Activated effector memory CD4-positive, alpha-beta T cell treated with Interleukin-2 at 50 U/mL for 16 hours (primary cell): ENCODE measurements around the gene FAM227A.

ENCODE experiments used
- DNase-seq: peaks from one replicate; pipeline ENCODE4 v3.0.0-alpha.2; 2020

FAM227A gene

GRCh38 chr22:38656256-38657044, at the start of gene FAM227A, which contains the start of gene CBY1:
TSS of gene FAM227A (minus strand) at chr22:38656392. CDS start at chr22:38650168, 6,224 bp downstream.
TSS of gene CBY1 (plus strand) at chr22:38656638. CDS start at chr22:38668055, 11,417 bp downstream.
- DNase-seq: peak; percentile 81

GRCh38 chr22:38705235-38706100, 49.3 kb upstream of the FAM227A start, which contains the start of gene GTPBP1:
TSS of gene GTPBP1 (plus strand) at chr22:38705944. CDS start at chr22:38705956, 12 bp downstream.
- DNase-seq: peak; percentile 94

GRCh38 chr22:38704654-38705234, 48.6 kb upstream of the FAM227A start:
- DNase-seq: no peak

- peak; percentile 95 for DNase-seq
Observed at GRCh38 chr22:38700789-38701628, 44.8 kb upstream of the FAM227A start, which contains the start of gene JOSD1. TSS of gene JOSD1 (minus strand) at chr22:38700943. CDS start at chr22:38699987, 956 bp downstream.

GRCh38 chr22:38700270-38700788, 44.1 kb upstream of the FAM227A start:
- no peak for DNase-seq

GRCh38 chr22:38699784-38700183, 43.6 kb upstream of the FAM227A start:
- DNase-seq: no peak

- no peak for DNase-seq
Observed at GRCh38 chr22:38699143-38699542, 43.0 kb upstream of the FAM227A start.

- DNase-seq: no peak
Observed at GRCh38 chr22:38698407-38699094, 42.4 kb upstream of the FAM227A start.

GRCh38 chr22:38697425-38698089, 41.4 kb upstream of the FAM227A start:
- DNase-seq: no peak

- DNase-seq: no peak
Observed at GRCh38 chr22:38696606-38697424, 40.6 kb upstream of the FAM227A start.

- DNase-seq: no peak
Observed at GRCh38 chr22:38694940-38695339, 38.7 kb upstream of the FAM227A start.

GRCh38 chr22:38694049-38694448, 37.9 kb upstream of the FAM227A start:
- DNase-seq: no peak

- DNase-seq: no peak
Observed at GRCh38 chr22:38689651-38690050, 33.5 kb upstream of the FAM227A start.

- DNase-seq: no peak
Observed at GRCh38 chr22:38685761-38686160, 29.6 kb upstream of the FAM227A start.

GRCh38 chr22:38684895-38685294, 28.7 kb upstream of the FAM227A start:
- DNase-seq: no peak

GRCh38 chr22:38681582-38682335, 25.6 kb upstream of the FAM227A start, which contains the start of gene TOMM22:
TSS of gene TOMM22 (plus strand) at chr22:38681957. CDS start at chr22:38681979, 22 bp downstream.
- DNase-seq: peak; percentile 78

GRCh38 chr22:38675833-38676232, 19.6 kb upstream of the FAM227A start:
- no peak for DNase-seq

GRCh38 chr22:38674888-38675287, 18.7 kb upstream of the FAM227A start:
- DNase-seq: no peak
